HEK293T (cell line): ENCODE data around the gene STRAP.

Experiments used
- CTCF ChIA-PET: fragments of 350-600 bp; formaldehyde crosslinking; extraction: SDS; loops from one replicate; lab custom pipeline; 2021; ENCODE audit warnings: antibody characterized with exemption, inconsistent platforms; lab: Yijun Ruan, JAX
- POLR2A ChIA-PET: fragments of 350-600 bp; formaldehyde crosslinking; extraction: SDS; loops from one replicate; lab custom pipeline; 2020; ENCODE audit warnings: antibody characterized with exemption, inconsistent platforms; lab: Yijun Ruan, JAX
- DNase-seq: peaks from one replicate; pipeline ENCODE4 v3.0.0; 2012; ENCODE audit warnings: mixed read lengths; ENCODE audit errors: extremely low spot score
- ARNT ChIP-seq: fragments of 450-650 bp; IDR thresholded peaks from 2 replicates; pipeline ENCODE4 v1.6.1; 2017; ENCODE audit warnings: mild to moderate bottlenecking
- BHLHE40 ChIP-seq: fragments of 450-650 bp; IDR thresholded peaks from 2 replicates; pipeline ENCODE4 v1.6.1; 2016; ENCODE audit warnings: mild to moderate bottlenecking, moderate library complexity, borderline replicate concordance
- CTBP1 ChIP-seq: fragments of 450-650 bp; IDR thresholded peaks from 2 replicates; pipeline ENCODE4 v1.6.1; 2016; ENCODE audit warnings: borderline replicate concordance
- ELF4 ChIP-seq: fragments of 450-650 bp; IDR thresholded peaks from 2 replicates; pipeline ENCODE4 v1.6.1; 2017; ENCODE audit warnings: antibody characterized with exemption
- FOXA1 ChIP-seq: fragments of 450-650 bp; IDR thresholded peaks from 2 replicates; pipeline ENCODE4 v1.6.1; 2016; ENCODE audit warnings: mild to moderate bottlenecking
- FOXK2 ChIP-seq: fragments of 450-650 bp; IDR thresholded peaks from 2 replicates; pipeline ENCODE4 v1.6.1; 2016; ENCODE audit warnings: mild to moderate bottlenecking
- FOXM1 ChIP-seq: fragments of 450-650 bp; IDR thresholded peaks from 2 replicates; pipeline ENCODE4 v1.6.1; 2017; ENCODE audit warnings: mild to moderate bottlenecking, borderline replicate concordance
- HDGF ChIP-seq: fragments of 450-650 bp; IDR thresholded peaks from 2 replicates; pipeline ENCODE4 v1.6.1; 2017; ENCODE audit warnings: antibody characterized with exemption, borderline replicate concordance
- L3MBTL2 ChIP-seq: fragments of 450-650 bp; conservative IDR thresholded peaks from 2 replicates; pipeline ENCODE4 v1.6.1; 2016; ENCODE audit warnings: mild to moderate bottlenecking
- LEF1 ChIP-seq: fragments of 450-650 bp; IDR thresholded peaks from 2 replicates; pipeline ENCODE4 v1.6.1; 2017; ENCODE audit warnings: mild to moderate bottlenecking, borderline replicate concordance
- NFRKB ChIP-seq: fragments of 450-650 bp; IDR thresholded peaks from 2 replicates; pipeline ENCODE4 v1.6.1; 2016; ENCODE audit warnings: mild to moderate bottlenecking, moderate library complexity
- PKNOX1 ChIP-seq: fragments of 450-650 bp; IDR thresholded peaks from 2 replicates; pipeline ENCODE4 v1.6.1; 2016
- SP1 ChIP-seq: fragments of 450-650 bp; IDR thresholded peaks from 2 replicates; pipeline ENCODE4 v1.6.1; 2017
- SUZ12 ChIP-seq: fragments of 450-650 bp; IDR thresholded peaks from 2 replicates; pipeline ENCODE4 v1.6.1; 2016; ENCODE audit warnings: mild to moderate bottlenecking
- TARDBP ChIP-seq: fragments of 450-650 bp; IDR thresholded peaks from 2 replicates; pipeline ENCODE4 v1.6.1; 2016
- ZNF384 ChIP-seq: fragments of 450-650 bp; IDR thresholded peaks from 2 replicates; pipeline ENCODE4 v1.6.1; 2016

STRAP gene

GRCh38 chr12:15855646-15856045, 26.5 kb upstream of the STRAP start:
- DNase-seq: no peak
- TF ChIP-seq FOXM1: no peak
- no peak for TF ChIP-seq ARNT
- TF ChIP-seq FOXA1: no peak
- TF ChIP-seq L3MBTL2: no peak
- no peak for TF ChIP-seq TARDBP
- TF ChIP-seq SP1: no peak
- TF ChIP-seq FOXK2: no peak
- no peak for TF ChIP-seq NFRKB
- TF ChIP-seq PKNOX1: no peak
- TF ChIP-seq ZNF384: no peak
- TF ChIP-seq ELF4: no peak
- no peak for TF ChIP-seq CTBP1
- TF ChIP-seq HDGF: no peak
- TF ChIP-seq BHLHE40: no peak
- no peak for TF ChIP-seq SUZ12
- CTCF ChIA-PET: interaction anchor here (1.0 to 3.1 kb wide), 6 partner anchors 262 to 324 kb away, joined by 3 to 13 read pairs (median 7); no protein-coding TSS in a partner anchor
- POLR2A ChIA-PET: interaction anchor here (1.0 kb wide), 1 partner anchor 66 kb away, joined by 3 read pairs; no protein-coding TSS in a partner anchor

DNA sequence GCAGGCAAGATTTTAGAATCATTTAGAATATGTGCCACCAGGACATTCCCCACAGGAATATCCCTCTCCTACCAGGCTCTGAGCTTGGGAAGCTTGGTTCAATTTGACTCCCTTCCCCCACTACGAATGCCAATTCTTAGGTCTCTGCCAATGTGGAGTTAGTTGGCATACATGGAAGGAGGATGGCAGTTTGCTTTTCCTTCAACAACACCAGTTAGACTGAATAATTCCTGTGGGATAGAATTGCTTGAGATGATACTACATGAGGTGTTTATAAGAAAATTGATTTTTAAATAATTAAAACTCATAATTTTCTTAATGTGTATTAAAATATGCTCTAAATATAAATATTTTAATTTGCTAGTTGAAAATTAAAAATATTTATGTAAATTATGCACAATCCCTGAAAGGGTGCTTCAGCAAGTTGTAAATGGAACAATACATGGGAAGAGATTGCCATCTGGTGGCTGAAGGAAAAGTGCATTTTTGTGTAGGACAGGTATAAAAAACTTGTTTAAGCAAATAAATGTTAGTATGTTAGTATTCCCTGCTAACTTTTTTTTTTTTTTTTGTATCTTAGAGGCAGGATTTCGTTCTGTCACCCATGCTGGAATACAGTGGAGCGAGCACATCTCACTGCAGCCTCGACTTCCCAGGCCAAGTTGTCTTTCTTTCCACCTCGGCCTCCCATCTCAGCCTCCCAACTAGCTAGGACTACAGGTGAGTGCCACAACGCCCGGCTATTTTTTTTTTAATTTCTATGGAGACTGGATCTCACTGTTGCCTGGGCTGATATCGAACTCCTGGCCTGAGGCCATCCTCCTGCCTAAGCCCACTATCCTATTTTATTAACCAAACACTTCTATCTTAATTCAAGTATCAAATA, 25.8 kb upstream of the STRAP start:
- TF ChIP-seq BHLHE40 (no peak), ZNF384 (no peak), PKNOX1 (no peak), TARDBP (no peak)
- ChIA-PET POLR2A (interaction anchor here (1.0 kb wide), 1 partner anchor 66 kb away, joined by 3 read pairs; no protein-coding TSS in a partner anchor), CTCF (interaction anchor here (0.6 to 3.1 kb wide), 11 partner anchors 56 to 581 kb away, joined by 3 to 13 read pairs (median 4); no protein-coding TSS in a partner anchor)
- DNase-seq: peak; percentile 32

- no peak for DNase-seq
- no peak for TF ChIP-seq FOXA1
- no peak for TF ChIP-seq LEF1
- no peak for TF ChIP-seq ELF4
- no peak for TF ChIP-seq HDGF
- TF ChIP-seq ZNF384: no peak
- no peak for TF ChIP-seq NFRKB
- no peak for TF ChIP-seq BHLHE40
- TF ChIP-seq SP1: no peak
- TF ChIP-seq FOXM1: no peak
- TF ChIP-seq ARNT: no peak
- TF ChIP-seq FOXK2: no peak
- no peak for TF ChIP-seq SUZ12
- TF ChIP-seq L3MBTL2: no peak
- no peak for TF ChIP-seq CTBP1
- TF ChIP-seq PKNOX1: no peak
- TF ChIP-seq TARDBP: no peak
These were observed 23.8 kb upstream of the STRAP start for GRCh38 chr12:15858353-15858752.

DNA sequence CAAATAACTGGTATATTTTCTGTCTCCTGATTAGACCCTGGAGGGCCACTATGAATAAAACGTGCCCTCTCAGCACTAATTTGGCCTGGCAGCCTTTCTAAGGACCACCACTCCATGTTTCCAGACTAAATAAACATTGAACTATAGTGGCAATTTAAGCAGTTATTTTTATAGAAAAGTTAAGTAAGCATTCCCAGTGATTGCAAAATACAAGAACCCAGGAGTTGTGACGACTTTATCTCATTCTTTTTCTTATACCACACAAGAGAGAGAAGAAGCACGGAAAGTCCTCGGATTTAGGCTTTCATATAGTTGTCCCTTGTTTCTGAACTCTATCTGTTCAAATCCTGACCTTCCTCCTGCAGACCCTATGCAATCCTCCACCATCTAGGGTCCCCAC, 23.1 kb upstream of the STRAP start:
- DNase-seq: no peak
- ChIA-PET POLR2A (no interaction called here), CTCF (interaction anchor here (0.7 to 1.3 kb wide), 6 partner anchors 11 to 577 kb away, joined by 3 to 6 read pairs (median 4); no protein-coding TSS in a partner anchor)
- TF ChIP-seq PKNOX1: no peak
- no peak for TF ChIP-seq SP1
- TF ChIP-seq NFRKB: no peak
- TF ChIP-seq ZNF384: no peak
- TF ChIP-seq SUZ12: no peak
- no peak for TF ChIP-seq FOXK2
- TF ChIP-seq TARDBP: no peak
- TF ChIP-seq FOXA1: no peak
- TF ChIP-seq BHLHE40: no peak
- no peak for TF ChIP-seq ELF4
- no peak for TF ChIP-seq HDGF

More at GRCh38 chr12:15858353-15858752, 23.8 kb upstream of the STRAP start:
- ChIA-PET POLR2A (interaction anchor here (1.0 kb wide), 1 partner anchor 25 kb away, joined by 3 read pairs; no protein-coding TSS in a partner anchor), CTCF (interaction anchor here (0.7 to 3.1 kb wide), 9 partner anchors 11 to 576 kb away, joined by 3 to 13 read pairs (median 4); no protein-coding TSS in a partner anchor)

- ChIA-PET POLR2A (no interaction called here), CTCF (interaction anchor here (0.6 kb wide), 1 partner anchor 375 kb away, joined by 3 read pairs; no protein-coding TSS in a partner anchor)
- no peak for DNase-seq
- TF ChIP-seq LEF1: no peak
- no peak for TF ChIP-seq NFRKB
These were observed 20.8 kb upstream of the STRAP start for GRCh38 chr12:15861404-15861803.
